Measurements from ENCODE around the gene FEZ2.

FEZ2 gene

DNA sequence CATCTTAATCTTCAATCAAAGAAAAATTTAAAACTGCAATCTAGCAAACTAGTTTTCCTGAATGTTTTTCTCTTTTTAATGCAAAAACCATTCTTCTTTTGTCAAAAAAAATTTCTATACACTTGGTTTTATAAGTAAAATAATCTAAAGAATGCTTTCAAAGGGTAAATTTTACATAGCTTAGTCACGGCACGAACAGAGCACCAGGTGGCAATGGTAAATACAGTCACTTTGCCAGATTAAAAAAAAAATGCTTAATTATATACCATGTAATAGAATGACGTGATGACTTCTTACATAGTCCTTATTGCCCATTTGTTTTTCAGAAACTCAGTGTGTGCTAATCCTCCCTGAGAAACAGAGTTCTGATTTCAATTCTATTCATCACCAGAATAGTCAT, 10.4 kb downstream of the FEZ2 start:
- DNase-seq (ENCODE audit: low read depth in 1 of 2, low spot score in 1 of 2) = no peak

DNA sequence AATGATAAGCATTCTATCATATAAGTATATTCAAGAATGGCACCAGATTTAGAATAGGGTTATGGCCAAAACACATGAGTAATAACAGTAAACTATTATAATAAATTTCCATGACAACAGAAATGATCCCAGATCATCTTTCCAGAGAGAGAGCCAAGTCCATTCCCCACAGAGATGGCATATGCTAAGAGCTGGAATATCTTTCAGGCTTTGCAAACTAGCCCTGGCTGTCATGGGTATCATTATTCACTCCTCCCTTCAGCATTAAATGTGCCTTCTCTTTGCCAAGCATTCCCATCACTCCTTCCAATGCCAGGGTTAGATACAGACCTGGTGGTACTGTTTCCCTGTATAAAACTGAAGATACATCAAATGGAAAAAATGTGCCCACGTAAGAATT, 10.9 kb downstream of the FEZ2 start:
- no peak for DNase-seq (ENCODE audit: low read depth in 1 of 2, low spot score in 1 of 2)

GRCh38 chr2:36586672-36587071, 11.3 kb downstream of the FEZ2 start:
- no peak for DNase-seq (ENCODE audit: low read depth in 1 of 2, low spot score in 1 of 2)

DNA sequence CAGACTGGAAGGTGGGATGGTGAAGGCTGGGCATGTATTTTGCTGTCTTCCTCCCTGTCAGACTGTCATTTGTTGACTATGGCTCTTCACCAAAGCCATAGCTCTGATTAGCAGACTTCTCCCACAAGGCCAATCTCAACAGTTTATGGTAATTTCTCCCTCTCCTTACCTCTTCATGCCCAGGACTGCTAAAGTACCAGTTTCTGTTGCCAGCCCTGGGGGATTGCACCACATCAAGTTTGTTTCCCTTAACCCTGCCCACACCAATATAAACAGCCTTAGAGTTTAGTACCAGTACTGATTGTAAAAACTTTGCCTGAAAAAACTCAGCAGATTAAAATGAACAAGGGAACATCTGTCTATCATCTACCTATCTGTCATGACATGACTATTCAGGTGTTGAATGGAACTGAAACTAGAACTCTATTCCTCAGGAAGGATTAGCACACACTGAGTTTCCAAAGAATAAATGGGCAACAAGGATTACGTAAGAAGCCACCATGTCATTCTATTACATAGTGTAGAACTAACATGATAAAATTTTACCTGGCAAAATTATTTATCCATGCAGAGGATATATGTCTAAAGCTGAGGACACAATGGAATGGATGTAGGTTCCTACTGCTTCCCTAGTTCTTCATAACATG, 13.7 kb downstream of the FEZ2 start:
- DNase-seq (ENCODE audit: low read depth in 1 of 2, low spot score in 1 of 2) = no peak

GRCh38 chr2:36582951-36583350, 15.0 kb downstream of the FEZ2 start:
- DNase-seq (ENCODE audit: low read depth in 1 of 2, low spot score in 1 of 2) = no peak

GRCh38 chr2:36582538-36582937, 15.4 kb downstream of the FEZ2 start:
- DNase-seq (ENCODE audit: low read depth in 1 of 2, low spot score in 1 of 2) = no peak

DNA sequence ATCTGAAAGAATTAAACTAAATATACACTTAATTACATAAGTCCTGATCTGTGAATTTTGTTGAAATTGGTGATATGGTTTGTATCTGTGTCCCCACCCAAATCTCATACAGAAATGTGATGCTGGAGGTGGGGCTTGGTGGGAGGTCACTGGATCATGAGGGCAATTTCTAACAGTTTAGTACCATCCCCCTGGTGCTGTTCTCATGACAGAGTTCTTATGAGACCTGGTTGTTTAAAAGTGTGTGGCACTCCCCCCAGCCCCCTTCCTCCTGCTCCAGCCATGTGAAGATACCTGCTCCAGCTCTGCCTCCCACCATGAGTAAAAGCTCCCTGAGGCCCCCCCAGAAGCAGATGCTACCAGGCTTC, 18.7 kb downstream of the FEZ2 start:
- DNase-seq (ENCODE audit: low read depth in 1 of 2, low spot score in 1 of 2) = no peak

GRCh38 chr2:36578343-36579296, 19.3 kb downstream of the FEZ2 start:
- no peak for DNase-seq (ENCODE audit: low read depth in 1 of 2, low spot score in 1 of 2)

DNA sequence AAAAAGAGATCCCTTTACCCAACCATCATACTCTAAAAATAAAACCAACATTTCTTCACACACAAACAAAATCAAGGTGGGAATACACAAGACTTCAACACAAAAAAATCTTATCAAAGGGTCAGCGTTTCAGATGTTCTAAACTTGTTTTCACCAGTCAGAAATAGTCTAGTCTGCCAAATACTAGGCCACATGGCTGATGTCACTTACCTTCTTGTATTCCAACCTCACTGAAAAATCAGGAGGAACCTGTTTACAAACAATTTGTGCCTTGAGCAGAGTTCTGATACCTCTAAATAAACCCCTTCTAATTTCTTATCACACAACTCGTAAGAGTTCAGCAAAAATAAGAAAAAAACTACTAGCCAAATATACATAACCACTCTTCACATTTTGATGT, 20.1 kb downstream of the FEZ2 start:
- no peak for DNase-seq (ENCODE audit: low read depth in 1 of 2, low spot score in 1 of 2)

DNA sequence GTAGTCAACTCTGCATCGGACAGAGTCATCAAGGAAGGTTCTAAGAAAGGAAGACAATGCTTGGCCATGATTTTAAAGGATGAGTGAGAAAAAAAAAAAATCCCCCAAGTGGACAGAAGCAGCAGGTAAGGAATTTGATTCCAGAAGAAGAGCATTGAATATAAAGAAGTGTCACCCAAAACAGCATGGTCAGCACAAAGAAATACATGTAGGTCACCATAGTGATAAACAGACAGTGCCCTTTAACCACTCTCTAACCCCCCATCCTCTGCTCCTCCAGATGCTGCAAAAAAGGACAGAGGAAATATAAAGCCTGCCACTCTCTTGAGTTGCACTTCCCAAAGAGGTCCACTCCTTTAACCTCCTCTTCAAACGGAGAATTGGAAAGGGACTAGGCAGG, 23.4 kb downstream of the FEZ2 start:
- no peak for DNase-seq (ENCODE audit: low read depth in 1 of 2, low spot score in 1 of 2)

- no peak for DNase-seq (ENCODE audit: low read depth in 1 of 2, low spot score in 1 of 2)
Observed at GRCh38 chr2:36573165-36573564, 24.8 kb downstream of the FEZ2 start.

DNA sequence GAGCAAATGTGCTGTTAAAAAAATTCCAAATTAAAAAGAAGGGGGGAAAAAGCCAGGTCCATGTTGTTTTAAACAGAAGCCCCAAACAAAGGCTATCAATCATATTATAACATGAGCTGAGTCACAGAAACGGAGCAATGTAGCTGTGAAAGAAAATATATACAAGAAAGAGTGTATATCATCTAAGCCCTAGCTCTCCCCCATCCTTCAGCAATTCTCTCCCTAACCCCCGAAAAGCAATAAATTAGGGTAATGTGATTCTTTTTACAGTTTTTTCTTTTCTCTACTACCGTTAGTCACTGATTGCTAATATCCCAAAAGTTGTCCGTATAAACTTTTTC, 25.3 kb downstream of the FEZ2 start:
- DNase-seq (ENCODE audit: low read depth in 1 of 2, low spot score in 1 of 2) = no peak

GRCh38 chr2:36572054-36572718, 25.8 kb downstream of the FEZ2 start:
- DNase-seq (ENCODE audit: low read depth in 1 of 2, low spot score in 1 of 2) = no peak

DNA sequence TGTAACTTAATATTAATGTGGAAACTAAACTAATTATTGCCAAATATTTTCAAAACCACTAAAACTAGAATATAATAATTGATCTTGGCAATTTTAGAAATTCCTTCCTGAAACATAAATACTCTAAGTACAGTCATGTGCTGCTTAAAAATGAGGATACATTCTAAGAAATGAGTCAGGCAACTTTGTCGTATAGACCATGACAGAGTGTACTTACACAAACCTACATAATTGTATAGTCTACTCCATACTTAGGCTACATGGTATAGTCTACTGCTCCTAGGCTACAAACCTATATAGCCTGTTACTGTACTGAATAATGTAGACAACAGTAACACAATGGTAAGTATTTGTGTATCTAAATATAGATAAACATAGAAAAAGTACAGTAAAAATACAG, 27.6 kb downstream of the FEZ2 start:
- no peak for DNase-seq (ENCODE audit: low read depth in 1 of 2, low spot score in 1 of 2)

DNA sequence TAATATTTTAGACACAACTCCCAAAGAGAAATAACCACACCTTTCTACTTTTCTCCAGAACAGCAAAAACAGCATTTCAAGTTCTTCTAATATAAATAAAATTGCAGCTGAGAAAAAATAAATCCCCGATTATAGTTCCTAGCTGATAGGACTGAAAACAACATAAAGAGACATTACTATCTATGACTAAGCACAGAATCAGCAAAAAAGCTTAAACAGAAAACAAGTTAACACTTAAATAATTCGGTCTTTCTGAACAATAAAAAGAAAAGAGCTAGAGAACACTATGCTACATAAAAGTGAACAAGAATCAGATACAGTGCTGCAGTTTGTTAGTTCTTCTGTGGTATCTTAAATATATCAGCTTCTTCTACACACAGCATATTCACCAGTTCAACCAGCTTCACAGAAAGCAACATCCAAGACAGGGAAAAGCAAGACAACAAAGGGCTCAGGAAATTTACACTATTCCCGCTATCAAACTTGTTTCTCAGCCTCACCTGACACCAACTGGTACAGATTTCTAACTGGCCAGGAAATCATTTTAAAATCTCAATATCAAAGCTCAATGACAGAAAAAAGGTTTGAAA, 28.6 kb downstream of the FEZ2 start:
- DNase-seq (ENCODE audit: low read depth in 1 of 2, low spot score in 1 of 2) = no peak

GRCh38 chr2:36568516-36569246, 29.3 kb downstream of the FEZ2 start:
- DNase-seq (ENCODE audit: low read depth in 1 of 2, low spot score in 1 of 2) = no peak

- DNase-seq (ENCODE audit: low read depth in 1 of 2, low spot score in 1 of 2) = no peak
Observed at GRCh38 chr2:36567711-36568408, 30.1 kb downstream of the FEZ2 start.

DNA sequence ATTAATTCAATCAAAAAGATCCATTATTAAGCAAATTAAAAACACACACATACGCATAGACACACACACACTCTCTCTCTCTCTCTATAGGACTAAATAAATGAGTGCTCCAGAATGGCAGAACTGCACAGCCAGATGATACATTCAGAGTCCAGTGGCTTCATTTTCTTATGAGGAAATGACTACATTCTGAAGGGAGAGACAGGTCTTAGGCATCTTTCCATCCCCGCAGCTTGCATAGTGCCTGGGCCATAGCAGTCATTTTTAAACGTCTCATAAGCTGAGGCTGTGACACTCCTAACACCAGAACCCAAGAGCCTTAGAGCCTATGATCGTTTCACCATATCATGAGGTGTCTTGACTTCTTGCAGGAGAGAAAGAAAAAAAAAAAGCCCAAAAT, 31.1 kb downstream of the FEZ2 start:
- DNase-seq (ENCODE audit: low read depth in 1 of 2, low spot score in 1 of 2) = no peak

DNA sequence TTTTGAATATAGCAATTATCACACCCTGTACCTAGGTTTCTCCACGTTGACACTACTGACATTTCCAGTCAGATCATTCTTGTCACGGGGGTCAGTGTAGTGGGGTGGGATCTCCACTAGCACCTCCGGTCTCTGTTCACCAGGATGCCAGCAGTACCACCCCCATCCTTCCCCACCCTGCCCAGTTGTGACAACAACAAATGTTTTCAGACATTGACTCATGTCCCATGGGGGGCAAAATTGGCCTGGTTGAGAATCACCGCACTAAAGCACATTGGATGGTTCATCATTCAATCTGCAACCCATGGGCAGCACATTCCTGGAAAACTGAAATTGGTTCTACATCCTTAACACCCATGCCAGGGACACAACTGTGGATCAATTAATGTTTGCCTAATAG, 32.3 kb downstream of the FEZ2 start:
- no peak for DNase-seq (ENCODE audit: low read depth in 1 of 2, low spot score in 1 of 2)

GRCh38 chr2:36564377-36564930, 33.5 kb downstream of the FEZ2 start:
- DNase-seq (ENCODE audit: low read depth in 1 of 2, low spot score in 1 of 2) = no peak

Data from activated T-helper 1 cell treated with anti-CD3 and anti-CD28 coated beads, Interleukin-2, amount 50 U/mL, for 16 hours (primary cell).